Neuron (in vitro differentiated cells): ENCODE data around the gene KIRREL3.

Experiments
- H2AFZ ChIP-seq: one replicate; pipeline ENCODE4 v1.6.1; 2013; ENCODE audit warnings: low read depth, mild to moderate bottlenecking, inconsistent platforms, low read length, moderate library complexity
- H3K27me3 ChIP-seq: one replicate; pipeline ENCODE4 v1.6.1; 2013; ENCODE audit warnings: low read length; ENCODE audit not compliant: insufficient read depth
- H3K36me3 ChIP-seq: one replicate; pipeline ENCODE4 v1.6.1; 2013; ENCODE audit warnings: low read length; ENCODE audit not compliant: insufficient read depth
- H3K4me1 ChIP-seq: one replicate; pipeline ENCODE4 v1.6.1; 2013; ENCODE audit warnings: low read length; ENCODE audit not compliant: insufficient read depth
- H3K4me3 ChIP-seq: 2 replicates; pipeline ENCODE4 v1.5.1; 2013; ENCODE audit warnings: mild to moderate bottlenecking, low read length, moderate library complexity
- H3K9me3 ChIP-seq: one replicate; pipeline ENCODE4 v1.6.1; 2013; ENCODE audit warnings: low read length

KIRREL3 gene

DNA sequence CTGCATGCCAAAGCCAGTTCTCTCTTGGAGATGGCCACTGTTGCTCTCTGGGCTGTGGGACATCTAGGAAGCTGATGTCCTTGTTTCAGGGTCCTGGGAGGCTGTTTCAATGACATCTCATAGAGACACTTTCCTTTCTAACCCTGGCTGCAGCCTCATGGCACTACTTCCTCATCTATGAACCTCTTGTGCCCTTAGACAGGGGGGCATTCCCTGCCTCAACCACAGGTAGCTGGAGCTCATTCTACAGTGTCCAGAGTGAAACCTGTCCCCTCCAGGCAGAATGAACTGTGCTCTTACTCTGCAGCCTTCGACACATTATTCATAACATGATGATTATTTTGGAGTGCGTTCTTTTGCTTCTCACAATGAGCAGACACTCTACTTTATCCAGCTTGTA, 335.9 kb downstream of the KIRREL3 start:
- Histone ChIP-seq H3K4me3 (no peak overlapping the region), H3K27me3 (no peaks in the 10 kb centered on the region), H2AFZ (no peak overlapping the region), H3K36me3 (no peaks in the 10 kb centered on the region), H3K4me1 (no peaks in the 10 kb centered on the region), H3K9me3 (no peaks in the 10 kb centered on the region)

DNA sequence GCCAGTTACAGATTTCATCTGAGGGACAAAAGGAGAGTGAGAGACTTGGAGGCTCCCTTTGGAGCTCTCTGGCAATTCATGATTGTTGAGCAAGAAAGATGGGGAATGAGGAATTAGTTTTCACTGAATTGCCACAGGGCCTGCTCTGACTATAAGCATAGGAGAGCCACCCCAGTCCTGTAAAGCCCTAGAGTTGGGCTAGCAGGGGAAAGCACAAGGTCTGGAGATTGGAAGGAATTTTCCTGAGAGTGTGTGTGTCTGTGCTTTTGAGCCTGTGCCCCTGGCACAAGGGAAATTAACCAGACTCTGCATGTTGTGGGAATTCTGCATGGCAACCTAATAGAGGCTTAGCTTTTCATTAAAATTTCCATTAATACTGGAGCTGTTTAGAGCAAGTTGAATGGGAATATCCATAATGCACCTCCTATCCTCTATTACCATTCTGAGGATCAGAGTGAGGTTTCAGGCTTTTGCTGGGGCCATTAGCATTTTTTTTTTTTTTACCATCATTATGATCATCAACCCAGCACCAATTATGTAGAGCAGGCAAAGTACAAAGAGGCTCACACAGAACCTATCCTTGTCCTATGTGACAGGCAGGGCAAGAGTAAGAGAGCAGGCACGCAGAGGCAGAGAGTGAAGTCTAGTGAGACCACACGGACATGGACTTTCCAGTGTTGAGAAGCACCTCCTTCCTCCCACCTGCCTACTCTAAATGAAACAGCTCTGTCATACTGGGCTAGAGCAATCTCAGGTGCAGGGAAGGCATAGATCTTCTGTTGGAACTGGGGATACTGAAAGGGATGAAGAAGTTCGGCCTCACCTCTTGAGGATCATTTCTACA, 336.6 kb downstream of the KIRREL3 start:
- no peaks in the 10 kb centered on the region for H3K4me1 ChIP-seq
- no peaks in the 10 kb centered on the region for H3K36me3 ChIP-seq
- no peaks in the 10 kb centered on the region for H3K9me3 ChIP-seq
- H3K4me3 ChIP-seq: no peak overlapping the region
- no peaks in the 10 kb centered on the region for H3K27me3 ChIP-seq
- no peak overlapping the region for H2AFZ ChIP-seq

DNA sequence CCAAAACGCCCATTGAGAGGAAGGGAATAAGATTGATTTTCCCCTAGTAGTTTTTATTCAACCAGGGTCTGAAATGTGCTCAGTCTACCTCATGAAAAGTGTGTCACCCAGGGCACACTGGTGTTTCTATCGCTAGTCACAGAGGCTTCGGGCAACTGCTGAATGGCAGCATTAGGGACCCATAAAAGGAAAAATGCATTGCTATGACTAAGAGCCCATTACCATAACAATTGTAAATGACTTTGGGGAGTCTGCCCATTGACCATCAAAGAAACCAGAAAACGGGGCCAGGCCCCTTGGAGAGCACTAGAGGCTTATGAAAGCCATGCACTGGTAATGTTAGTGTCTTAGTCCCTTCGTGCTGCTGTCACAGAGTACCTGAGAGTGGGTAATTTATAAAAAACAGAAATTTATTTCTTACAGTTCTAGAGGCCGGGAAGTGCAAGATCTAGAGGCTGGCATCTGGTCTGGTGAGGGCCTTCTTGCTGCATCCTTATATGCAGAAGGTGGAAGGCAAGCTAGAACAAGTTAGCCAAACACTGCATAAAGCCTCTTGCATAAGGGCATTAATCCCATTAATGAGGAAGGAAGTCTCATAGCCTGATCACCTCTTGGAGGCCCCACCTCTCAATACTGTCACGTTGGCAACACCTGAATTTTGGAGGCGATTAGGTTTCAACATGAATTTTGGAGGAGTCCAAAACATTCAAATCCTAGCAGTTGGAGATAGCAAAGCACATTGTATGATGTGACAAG, 338.4 kb downstream of the KIRREL3 start:
- H3K4me3 ChIP-seq: no peak overlapping the region
- H3K4me1 ChIP-seq: no peaks in the 10 kb centered on the region
- H3K9me3 ChIP-seq: no peaks in the 10 kb centered on the region
- no peaks in the 10 kb centered on the region for H3K27me3 ChIP-seq
- no peaks in the 10 kb centered on the region for H3K36me3 ChIP-seq
- H2AFZ ChIP-seq: no peak overlapping the region

DNA sequence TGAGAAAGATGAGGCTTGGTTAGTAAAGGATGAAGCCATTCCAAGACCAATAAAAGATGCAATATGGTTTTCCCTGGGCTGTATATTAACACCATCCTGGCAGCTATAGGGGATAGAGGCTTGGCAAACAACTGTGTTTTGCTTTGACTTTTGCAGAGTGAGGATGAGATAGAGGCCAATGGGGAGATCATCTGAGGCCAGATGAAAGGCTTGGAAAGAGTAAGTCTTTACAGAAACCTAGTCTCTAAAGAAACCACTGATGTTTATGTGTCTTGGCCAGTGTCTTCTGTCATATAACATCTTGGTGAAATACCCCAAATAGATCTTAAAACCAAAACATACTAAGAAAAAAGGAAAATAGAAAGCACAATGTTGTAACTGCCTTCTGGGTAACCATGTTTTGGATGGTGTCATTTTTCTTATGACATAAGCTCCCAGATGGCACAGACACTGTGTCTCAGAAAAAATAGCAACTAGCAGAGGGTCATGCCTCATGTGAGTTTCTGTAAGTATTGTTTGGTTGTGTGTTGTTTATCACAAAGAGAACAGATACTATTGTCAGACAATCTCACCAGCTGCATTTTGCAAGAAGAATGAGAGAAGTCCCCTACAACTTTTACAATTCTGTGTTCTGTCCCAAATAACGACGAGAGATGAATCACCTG, 339.7 kb downstream of the KIRREL3 start:
- H3K4me3 ChIP-seq: no peak overlapping the region
- no peaks in the 10 kb centered on the region for H3K36me3 ChIP-seq
- H2AFZ ChIP-seq: no peak overlapping the region
- H3K4me1 ChIP-seq: no peaks in the 10 kb centered on the region
- no peaks in the 10 kb centered on the region for H3K9me3 ChIP-seq
- H3K27me3 ChIP-seq: no peaks in the 10 kb centered on the region

DNA sequence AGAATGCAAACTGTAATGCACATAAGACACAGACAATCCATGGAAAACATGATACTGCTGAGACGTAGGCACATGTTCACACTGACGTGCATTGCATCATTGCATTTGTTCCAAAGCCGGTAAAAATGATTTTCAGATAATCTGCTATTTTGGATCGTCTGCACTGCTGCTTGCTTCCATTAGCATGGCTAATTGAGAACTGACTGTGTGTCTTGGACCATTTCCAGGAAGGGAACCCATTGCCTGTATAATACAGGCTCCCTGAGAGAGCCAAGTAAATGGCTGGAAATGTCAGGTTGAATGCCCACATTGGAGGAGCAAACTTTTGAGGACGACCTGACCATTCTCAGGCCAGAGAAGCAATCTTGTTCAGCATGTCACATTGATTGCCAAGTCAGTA, 340.2 kb downstream of the KIRREL3 start:
- Histone ChIP-seq H3K36me3 (no peaks in the 10 kb centered on the region), H3K4me3 (no peak overlapping the region), H3K9me3 (no peaks in the 10 kb centered on the region), H2AFZ (no peak overlapping the region), H3K27me3 (no peaks in the 10 kb centered on the region), H3K4me1 (no peaks in the 10 kb centered on the region)

DNA sequence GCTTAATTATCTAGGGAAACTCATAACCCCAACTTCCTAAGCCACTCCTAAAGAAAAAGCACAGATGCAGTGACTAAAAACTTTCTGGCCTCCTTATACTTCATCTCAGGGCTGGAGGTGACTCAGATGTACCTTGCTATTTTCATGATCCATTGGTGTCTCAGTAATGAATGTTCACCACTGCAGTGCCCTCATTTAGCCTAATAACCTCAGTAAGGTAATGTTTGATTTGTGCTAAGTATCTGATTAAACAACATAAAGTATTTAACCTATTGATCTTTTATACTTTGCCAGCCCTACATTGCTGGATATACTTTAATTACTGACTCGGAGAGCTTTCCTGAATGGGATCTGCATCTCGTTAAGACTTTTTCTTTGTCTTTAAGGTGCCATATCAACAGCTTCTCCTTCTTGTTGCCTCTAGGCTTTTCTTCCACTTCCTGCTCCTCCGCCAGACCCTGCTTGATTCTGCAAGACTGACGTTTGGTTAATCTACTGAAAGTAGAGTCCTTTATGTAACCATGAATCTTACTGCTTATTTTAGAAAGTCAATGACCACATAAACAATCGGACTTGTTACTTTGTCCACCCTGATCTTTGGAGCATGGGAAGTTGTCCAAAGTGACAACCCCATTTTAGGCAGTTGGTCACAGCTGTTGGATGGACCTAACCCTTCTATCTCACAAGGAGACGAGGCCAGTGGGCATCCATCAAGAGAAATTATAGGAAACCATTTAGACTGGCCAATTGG, 342.1 kb downstream of the KIRREL3 start:
- Histone ChIP-seq H3K4me3 (no peak overlapping the region), H3K9me3 (no peaks in the 10 kb centered on the region), H2AFZ (no peak overlapping the region), H3K4me1 (no peaks in the 10 kb centered on the region), H3K27me3 (peaks cover 2% of the 10 kb centered on the region), H3K36me3 (no peaks in the 10 kb centered on the region)

DNA sequence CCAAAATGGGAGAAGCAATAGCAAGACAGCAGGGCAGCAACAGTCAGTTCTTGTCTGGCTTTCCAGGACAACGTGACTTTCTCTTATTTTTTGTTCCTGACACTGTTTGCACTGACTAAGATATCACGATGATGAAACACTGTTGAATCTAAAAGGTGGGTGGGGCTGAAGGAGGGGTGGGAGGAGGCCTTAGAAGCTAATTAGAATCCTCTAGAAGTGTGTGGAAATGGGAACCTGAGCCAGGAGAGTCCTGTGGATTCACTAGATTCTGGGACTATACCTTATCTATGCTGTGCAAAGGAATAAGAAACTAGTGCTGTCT, 344.8 kb downstream of the KIRREL3 start:
- Histone ChIP-seq H3K27me3 (peaks cover 2% of the 10 kb centered on the region), H2AFZ (no peak overlapping the region), H3K36me3 (no peaks in the 10 kb centered on the region), H3K9me3 (no peaks in the 10 kb centered on the region), H3K4me1 (no peaks in the 10 kb centered on the region), H3K4me3 (no peak overlapping the region)

DNA sequence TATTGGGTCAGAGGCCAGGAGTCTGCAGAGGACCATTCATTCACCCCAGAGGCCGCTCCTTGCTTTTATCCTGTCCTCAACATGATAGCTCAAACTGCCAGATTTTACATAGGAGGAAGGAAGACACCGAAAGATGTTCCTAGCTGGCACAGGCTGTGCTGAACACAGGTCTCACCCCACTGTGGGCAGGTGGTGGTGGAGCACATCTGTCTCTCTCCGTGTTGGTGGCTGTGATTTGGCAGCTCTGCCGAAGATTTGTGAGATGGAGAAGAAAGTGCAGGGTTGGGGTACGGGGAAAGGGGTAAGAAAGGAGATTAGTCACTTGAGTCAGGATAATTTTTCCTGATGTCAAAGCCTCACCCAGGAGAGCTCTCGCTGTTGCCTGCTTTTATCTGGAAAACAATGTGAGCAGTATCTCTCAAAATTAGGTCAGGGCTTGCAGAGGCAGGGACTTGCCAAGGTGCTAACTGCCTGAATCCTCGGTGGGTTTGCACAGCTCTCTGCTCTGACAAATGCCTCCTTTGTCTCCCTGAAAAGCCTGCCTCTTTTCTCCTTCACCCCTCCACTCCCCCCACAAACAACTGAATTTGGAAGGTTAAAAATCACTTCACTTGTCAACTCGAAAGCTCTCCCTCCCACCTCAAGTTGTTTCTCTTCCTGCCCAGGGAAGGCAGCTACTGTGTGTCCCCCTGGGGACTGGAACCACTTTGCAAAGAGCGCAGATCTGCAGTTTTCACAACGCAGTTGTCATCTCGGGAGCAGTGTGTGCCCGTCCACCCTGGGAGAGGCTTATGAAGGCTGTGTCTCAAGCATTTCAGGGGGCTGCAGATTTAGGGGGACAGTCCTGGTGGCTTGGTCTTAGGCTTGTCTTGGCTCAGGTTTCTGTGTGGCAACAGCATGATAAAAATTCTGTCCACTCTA, 345.4 kb downstream of the KIRREL3 start:
- no peaks in the 10 kb centered on the region for H3K4me1 ChIP-seq
- no peaks in the 10 kb centered on the region for H3K9me3 ChIP-seq
- peaks cover 2% of the 10 kb centered on the region for H3K27me3 ChIP-seq
- no peak overlapping the region for H3K4me3 ChIP-seq
- no peak overlapping the region for H2AFZ ChIP-seq
- H3K36me3 ChIP-seq: no peaks in the 10 kb centered on the region

DNA sequence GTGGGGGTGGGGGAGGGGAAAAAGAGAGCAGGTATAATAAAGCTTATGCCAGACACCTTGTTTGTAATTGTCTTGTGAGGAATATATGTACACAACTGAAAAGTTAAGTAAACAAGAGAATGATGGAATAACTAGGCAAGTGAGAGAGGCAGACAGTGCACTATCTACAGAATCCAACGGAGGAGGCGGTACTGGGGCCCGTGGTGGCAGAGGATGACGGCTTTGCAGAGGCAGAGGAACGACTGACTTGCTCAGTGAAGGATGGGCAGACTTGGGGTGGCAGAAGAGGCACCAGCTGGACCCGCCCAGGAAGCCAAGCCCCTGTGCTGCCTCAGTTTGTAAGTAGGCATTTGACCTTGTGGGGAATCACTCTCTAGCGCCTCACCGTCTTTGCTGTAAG, 347.5 kb downstream of the KIRREL3 start:
- H3K36me3 ChIP-seq: no peaks in the 10 kb centered on the region
- no peaks in the 10 kb centered on the region for H3K9me3 ChIP-seq
- H3K4me1 ChIP-seq: no peaks in the 10 kb centered on the region
- H2AFZ ChIP-seq: no peak overlapping the region
- H3K27me3 ChIP-seq: peaks cover 2% of the 10 kb centered on the region
- no peak overlapping the region for H3K4me3 ChIP-seq

DNA sequence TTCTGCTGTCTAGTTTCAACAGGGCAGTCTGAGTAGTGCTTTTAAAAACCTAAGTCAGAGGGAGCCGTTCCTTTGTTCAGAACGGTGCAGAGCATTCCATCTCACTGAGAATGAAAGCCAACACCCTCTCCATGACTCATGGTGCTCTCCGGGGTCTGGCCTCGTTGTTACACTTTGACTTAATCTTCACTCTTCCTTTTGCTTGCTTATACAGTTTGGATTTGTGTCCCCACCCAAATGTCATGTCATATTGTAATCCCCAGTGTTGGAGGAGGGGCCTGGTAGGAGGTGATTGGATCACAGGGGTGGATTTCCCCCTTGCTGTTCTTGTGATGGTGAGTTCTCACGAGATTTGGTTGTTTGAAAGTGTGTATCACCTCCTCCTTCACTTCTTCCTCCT, 352.8 kb downstream of the KIRREL3 start:
- Histone ChIP-seq H3K27me3 (no peaks in the 10 kb centered on the region), H2AFZ (no peak overlapping the region), H3K4me1 (no peaks in the 10 kb centered on the region), H3K36me3 (no peaks in the 10 kb centered on the region), H3K4me3 (no peak overlapping the region), H3K9me3 (no peaks in the 10 kb centered on the region)

DNA sequence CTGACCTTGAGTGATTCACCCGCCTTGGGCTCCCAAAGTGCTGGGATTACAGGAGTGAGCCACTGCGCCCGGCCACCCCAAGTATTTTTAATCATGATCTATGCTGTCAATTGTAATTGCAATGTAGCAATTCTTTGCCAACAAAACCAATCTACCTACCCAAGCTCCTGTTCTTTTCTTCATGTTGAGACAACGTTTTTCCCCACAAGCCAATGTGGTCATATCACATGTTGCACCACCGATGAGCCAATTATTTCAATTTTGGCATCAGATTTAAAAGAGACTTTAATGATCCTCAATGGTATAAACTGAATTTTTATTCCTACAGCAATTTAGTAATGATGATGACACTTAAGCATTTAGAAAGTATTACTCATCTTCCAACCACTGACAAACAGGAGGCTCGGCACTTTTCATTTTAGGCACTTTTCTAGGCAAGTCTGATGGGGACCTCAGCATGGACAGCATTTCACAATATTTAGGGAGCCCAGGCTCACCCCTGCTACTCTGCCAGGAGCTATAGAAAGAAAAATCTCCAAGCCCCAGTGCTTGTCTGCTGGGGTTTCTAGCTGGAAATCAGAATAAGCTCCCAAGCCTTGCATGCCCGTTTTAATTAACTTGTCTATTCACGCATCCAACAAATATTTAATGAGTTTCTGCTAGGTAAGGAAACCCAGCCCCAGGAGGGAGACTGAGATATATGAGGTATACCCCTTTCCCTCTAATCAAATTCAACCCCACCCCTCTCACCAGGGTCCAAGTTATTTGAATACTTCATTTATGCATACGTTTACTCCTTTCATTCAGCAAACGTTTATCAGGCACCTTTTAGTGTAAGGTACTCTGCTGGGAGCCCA, 353.6 kb downstream of the KIRREL3 start:
- Histone ChIP-seq H2AFZ (no peak overlapping the region), H3K36me3 (no peaks in the 10 kb centered on the region), H3K4me3 (no peak overlapping the region), H3K9me3 (no peaks in the 10 kb centered on the region), H3K4me1 (no peaks in the 10 kb centered on the region), H3K27me3 (no peaks in the 10 kb centered on the region)
